Vagina (tissue), 2 donors: Measurements from ENCODE around the gene KIAA1671. TPM values are rescaled to one million over a fixed set of nuclear protein-coding genes. Genes with fewer than 3 reads are reported as not detected.

Source experiments
- DNase-seq, 2 donors: peaks; one replicate each; pipeline ENCODE4 v3.0.0-alpha.2; 2017; ENCODE audit errors: extremely low spot score in 2 of 2
- H3K27ac ChIP-seq: fragments of 200-600 bp; sonication (generic); one replicate; pipeline ENCODE4 v1.5.1; 2019
- H3K27me3 ChIP-seq: fragments of 200-600 bp; sonication (generic); one replicate; pipeline ENCODE4 v1.5.1; 2019
- H3K36me3 ChIP-seq, 2 donors: fragments of 200-600 bp; sonication (generic); one replicate each; pipeline ENCODE4 v1.5.1; 2017 to 2019
- H3K4me1 ChIP-seq: fragments of 200-600 bp; sonication (generic); one replicate; pipeline ENCODE4 v1.5.1; 2019
- H3K4me3 ChIP-seq, 2 donors: fragments of 200-600 bp; sonication (generic); 1 replicate in 1 of 2; 2 replicates in 1 of 2; pipeline ENCODE4 v1.5.1; 2016 to 2019
- H3K9me3 ChIP-seq: fragments of 200-600 bp; sonication (generic); one replicate; pipeline ENCODE4 v1.5.1; 2019
- CTCF ChIP-seq, 3 experiments: fragments of 450-650 bp in 2 of 3; fragments of 200-600 bp in 1 of 3; sonication (generic) in 1 of 3; IDR thresholded peaks; one replicate each; pipeline ENCODE4 v1.5.1; 2017 to 2019; ENCODE audit warnings: antibody characterized with exemption in 3 of 3, mild to moderate bottlenecking in 2 of 3, moderate library complexity in 2 of 3
- POLR2A ChIP-seq, 2 donors: fragments of 450-650 bp; IDR thresholded peaks; one replicate each; pipeline ENCODE4 v1.6.1; 2017; ENCODE audit warnings: antibody characterized with exemption in 2 of 2, mild to moderate bottlenecking in 2 of 2, moderate library complexity in 2 of 2
- POLR2AphosphoS5 ChIP-seq, 2 donors: sonication (generic); formaldehyde crosslinking; IDR thresholded peaks; one replicate each; pipeline ENCODE4 v1.9.0; 2017; ENCODE audit warnings: antibody characterized with exemption in 2 of 2, mild to moderate bottlenecking in 2 of 2, low read depth in 1 of 2; ENCODE audit not compliant: insufficient read depth in 1 of 2
- intact Hi-C: fragments of 100-400 bp; cut with DNase I; formaldehyde crosslinking; loops from one replicate; pipeline ENCODE4 v1.15.1; 2023
- total RNA-seq: library from RNA; depleted of rRNA; stranded (reverse); fragments of >200 nt; gene quantifications from one replicate; pipeline ENCODE4 v1.2.3, GENCODE V29; 2016

KIAA1671 gene
- total RNA-seq, 1 donor from 2014 or later, result 54.0 TPM

- intact Hi-C loops, result no loop called here
- H3K27ac ChIP-seq, result peak overlapping the region; percentile 68
- H3K4me1 ChIP-seq, result peaks cover 68% of the 10 kb centered on the region
- no peaks in the 10 kb centered on the region for H3K9me3 ChIP-seq
- H3K27me3 ChIP-seq, result no peaks in the 10 kb centered on the region
- H3K36me3 ChIP-seq, result no peaks in the 10 kb centered on the region
- peak; percentile 32 to 43 for TF ChIP-seq POLR2AphosphoS5 (IDR thresholded peaks at IDR 0.05; ENCODE audit: insufficient read depth in 1 of 2, low read depth in 1 of 2)
- no peak for TF ChIP-seq CTCF (IDR thresholded peaks at IDR 0.05)
- TF ChIP-seq POLR2A (IDR thresholded peaks at IDR 0.05), result no peak
- H3K4me3 ChIP-seq, result no peak overlapping the region
- no peak for DNase-seq
Measured at GRCh38 chr22:24994070-24994763, 41.7 kb downstream of the KIAA1671 start.

- no peaks in the 10 kb centered on the region for H3K36me3 ChIP-seq
- H3K27ac ChIP-seq, result no peak overlapping the region
- H3K4me1 ChIP-seq, result peaks cover 53% of the 10 kb centered on the region
Measured at GRCh38 chr22:24995649-24996180, 43.2 kb downstream of the KIAA1671 start.

GRCh38 chr22:24996420-24996952, 44.0 kb downstream of the KIAA1671 start:
- Histone ChIP-seq H3K4me3 (no peak overlapping the region), H3K9me3 (no peaks in the 10 kb centered on the region), H3K27me3 (no peaks in the 10 kb centered on the region), H3K4me1 (peaks cover 47% of the 10 kb centered on the region), H3K36me3 (no peaks in the 10 kb centered on the region), H3K27ac (no peak overlapping the region)
- intact Hi-C loops, result no loop called here
- no peak for TF ChIP-seq POLR2A (IDR thresholded peaks at IDR 0.05)
- TF ChIP-seq POLR2AphosphoS5 (IDR thresholded peaks at IDR 0.05; ENCODE audit: insufficient read depth in 1 of 2, low read depth in 1 of 2), result peak in 1 of 2 donors; percentile 37
- DNase-seq, result no peak

More at GRCh38 chr22:24995649-24996180, 43.2 kb downstream of the KIAA1671 start:
- intact Hi-C loops, result no loop called here
- H3K9me3 ChIP-seq, result no peaks in the 10 kb centered on the region
- H3K27me3 ChIP-seq, result no peaks in the 10 kb centered on the region
- H3K4me3 ChIP-seq, result no peak overlapping the region
- TF ChIP-seq POLR2AphosphoS5 (IDR thresholded peaks at IDR 0.05; ENCODE audit: insufficient read depth in 1 of 2, low read depth in 1 of 2), result no peak
- TF ChIP-seq POLR2A (IDR thresholded peaks at IDR 0.05), result no peak
- TF ChIP-seq CTCF (IDR thresholded peaks at IDR 0.05), result no peak
- DNase-seq, result no peak

- TF ChIP-seq POLR2A (IDR thresholded peaks at IDR 0.05) (no peak), CTCF (IDR thresholded peaks at IDR 0.05) (no peak), POLR2AphosphoS5 (IDR thresholded peaks at IDR 0.05; ENCODE audit: insufficient read depth in 1 of 2, low read depth in 1 of 2) (no peak)
- no peak overlapping the region for H3K4me3 ChIP-seq
- intact Hi-C loops, result no loop called here
- H3K27ac ChIP-seq, result no peak overlapping the region
- H3K27me3 ChIP-seq, result no peaks in the 10 kb centered on the region
- H3K36me3 ChIP-seq, result no peaks in the 10 kb centered on the region
- H3K4me1 ChIP-seq, result peaks cover 45% of the 10 kb centered on the region
- no peak for DNase-seq
- H3K9me3 ChIP-seq, result no peaks in the 10 kb centered on the region
Measured at GRCh38 chr22:24997023-24997422, 44.5 kb downstream of the KIAA1671 start.

- H3K27me3 ChIP-seq, result no peaks in the 10 kb centered on the region
- no peak overlapping the region for H3K4me3 ChIP-seq
- H3K9me3 ChIP-seq, result no peaks in the 10 kb centered on the region
- no peaks in the 10 kb centered on the region for H3K36me3 ChIP-seq
- TF ChIP-seq CTCF (IDR thresholded peaks at IDR 0.05), result no peak
- no peak for TF ChIP-seq POLR2A (IDR thresholded peaks at IDR 0.05)
- TF ChIP-seq POLR2AphosphoS5 (IDR thresholded peaks at IDR 0.05; ENCODE audit: insufficient read depth in 1 of 2, low read depth in 1 of 2), result no peak
- intact Hi-C loops, result no loop called here
- H3K27ac ChIP-seq, result no peak overlapping the region
- H3K4me1 ChIP-seq, result peaks cover 22% of the 10 kb centered on the region
- no peak for DNase-seq
Measured at GRCh38 chr22:25000686-25001085, 48.2 kb downstream of the KIAA1671 start.
